ACHN (cell line): Measurements from ENCODE around the gene TRIM62.
"Not testable (repeated sequence)": the region's sequence is repeated elsewhere in the genome, so short reads cannot be mapped to it uniquely, and the experiment has no call there.

Source experiments
- DNase-seq: peaks from one replicate; pipeline ENCODE4 v3.0.0-alpha.2; 2015
- in situ Hi-C: cut with HindIII; loops from 2 replicates; pipeline ENCODE4 v1.10.0; 2017; ENCODE audit warnings: low sequenced_read_pairs, low pct_ligation_motif_present, low pct_unique_long_range_greater_than_20kb

TRIM62 gene

DNA sequence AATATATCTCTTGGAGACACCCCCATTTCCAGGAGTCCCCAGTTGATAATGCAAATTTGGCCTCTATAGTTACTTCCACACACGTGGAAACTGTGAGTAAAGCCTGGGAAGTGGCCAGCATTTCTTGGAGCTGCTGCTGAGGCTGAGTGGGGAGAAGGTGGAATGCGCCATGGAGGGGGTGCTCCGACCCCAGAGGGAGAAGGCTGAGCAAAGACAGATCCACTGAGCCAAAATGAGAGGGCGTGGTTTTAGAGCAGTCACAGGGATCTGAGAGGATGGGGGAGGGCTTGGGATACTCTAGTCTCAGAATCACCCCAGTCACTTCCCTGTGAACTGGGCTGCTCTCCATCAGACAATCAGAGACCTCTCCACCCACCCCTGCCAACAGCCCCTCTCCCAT is 38.7 kb downstream of the TRIM62 start:
- in situ Hi-C loops: no loop called here
- no peak for DNase-seq

DNA sequence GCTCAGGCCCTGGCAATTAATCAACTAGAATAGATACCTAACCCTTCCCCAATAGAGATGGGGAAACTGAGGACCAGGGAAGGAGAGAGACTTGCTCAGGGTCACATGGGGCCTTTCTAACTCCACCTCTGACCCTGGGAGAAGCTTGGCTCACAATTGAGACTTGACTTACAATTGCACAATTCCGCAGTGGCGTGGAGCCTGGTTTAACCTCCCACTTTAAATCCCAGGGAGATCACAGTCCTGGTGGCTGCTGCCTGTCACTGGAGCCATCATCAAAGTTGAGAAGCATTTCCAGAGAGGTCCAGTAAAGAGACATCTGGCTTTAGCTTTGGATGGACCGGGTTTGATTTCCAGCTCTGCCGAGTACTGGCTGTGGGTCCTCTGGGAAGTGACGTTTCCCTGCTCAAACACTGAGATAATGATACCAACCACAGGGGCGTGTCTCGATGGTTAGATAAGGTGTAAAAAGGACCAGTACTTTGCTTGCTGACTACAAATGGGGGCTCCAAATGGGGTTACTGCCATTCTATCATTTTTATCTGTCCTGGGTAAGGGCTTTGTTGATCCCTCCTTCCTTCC is 39.3 kb downstream of the TRIM62 start:
- in situ Hi-C loops: no loop called here
- no peak for DNase-seq

GRCh38 chr1:33141781-33142180 is 40.1 kb downstream of the TRIM62 start:
- in situ Hi-C loops: no loop called here
- DNase-seq: no peak

DNA sequence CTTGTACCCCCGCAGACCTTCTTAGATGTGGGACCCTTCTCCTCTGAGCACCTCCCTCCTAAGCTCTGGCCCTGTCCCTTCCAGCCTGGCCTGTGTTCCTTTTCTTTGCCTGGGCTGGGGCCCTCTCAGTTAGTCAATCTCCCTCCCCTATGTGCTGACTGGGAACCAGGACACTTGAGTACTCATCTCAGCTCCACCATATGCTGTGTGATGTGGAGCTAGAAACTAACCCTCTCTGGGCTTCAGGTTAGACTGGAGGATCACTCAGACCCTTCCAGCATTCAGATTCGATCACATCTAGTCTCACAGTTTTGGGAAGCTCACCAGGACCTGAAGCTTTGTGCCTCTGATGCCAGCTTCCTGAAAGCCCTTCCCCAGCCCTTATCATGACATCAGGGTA is 40.6 kb downstream of the TRIM62 start:
- in situ Hi-C loops: no loop called here

DNA sequence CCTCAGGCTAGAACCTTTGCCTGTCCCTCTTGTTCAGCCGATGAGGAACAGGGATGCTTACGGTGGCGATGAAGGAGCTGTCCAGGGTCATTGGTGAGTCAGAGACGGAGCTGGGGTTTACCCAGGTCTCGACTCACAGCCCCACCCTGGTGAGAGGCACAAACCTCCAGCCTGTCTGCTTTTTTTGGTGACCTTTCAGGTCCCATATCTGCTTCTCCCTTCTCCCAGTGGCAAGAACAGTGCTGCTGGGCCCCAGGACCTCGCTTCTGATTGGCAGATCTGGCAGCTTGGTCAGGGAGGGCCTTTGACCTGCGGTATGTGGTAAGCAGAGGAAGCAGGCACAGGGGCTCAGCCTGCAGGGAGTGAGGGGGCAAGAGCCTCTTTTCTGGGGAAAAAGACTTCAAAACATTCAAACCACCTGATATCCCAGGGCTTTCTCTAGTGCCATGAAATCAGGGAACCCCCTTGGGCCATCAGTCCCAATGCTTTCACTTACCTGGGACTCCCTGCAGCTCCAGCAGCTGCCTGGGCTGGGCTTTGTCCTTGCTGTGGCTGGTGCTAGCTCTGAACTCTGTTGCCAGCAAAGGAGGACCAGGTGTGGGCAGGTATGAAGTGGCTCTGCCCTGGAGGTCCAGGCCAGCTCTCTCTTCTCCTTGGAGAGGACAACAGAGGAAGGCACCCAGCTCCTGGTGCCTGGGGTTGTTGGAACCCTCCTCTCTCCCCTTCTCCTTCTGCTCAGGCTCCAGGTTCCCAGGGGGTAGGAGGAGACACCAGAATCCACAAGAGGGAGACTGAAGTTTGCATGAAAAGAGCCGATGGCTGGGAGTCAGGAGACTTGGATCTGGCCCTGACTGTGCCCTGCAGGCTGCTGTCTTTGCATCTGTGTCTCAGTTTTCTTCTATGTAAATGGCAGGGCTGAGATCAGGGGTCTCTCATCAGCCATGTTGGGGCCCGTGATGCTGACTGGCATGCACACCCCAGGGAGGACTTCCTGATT is 41.4 kb downstream of the TRIM62 start:
- in situ Hi-C loops: no loop called here
- DNase-seq: no peak

More for the DNA sequence above, 40.6 kb downstream of the TRIM62 start:
- DNase-seq: no peak

GRCh38 chr1:33137800-33138199 is 44.0 kb downstream of the TRIM62 start:
- no peak for DNase-seq
- in situ Hi-C loops: no loop called here

- in situ Hi-C loops, DNase-seq: not testable (repeated sequence)
Observed at GRCh38 chr1:33136041-33136440, 45.8 kb downstream of the TRIM62 start.

DNA sequence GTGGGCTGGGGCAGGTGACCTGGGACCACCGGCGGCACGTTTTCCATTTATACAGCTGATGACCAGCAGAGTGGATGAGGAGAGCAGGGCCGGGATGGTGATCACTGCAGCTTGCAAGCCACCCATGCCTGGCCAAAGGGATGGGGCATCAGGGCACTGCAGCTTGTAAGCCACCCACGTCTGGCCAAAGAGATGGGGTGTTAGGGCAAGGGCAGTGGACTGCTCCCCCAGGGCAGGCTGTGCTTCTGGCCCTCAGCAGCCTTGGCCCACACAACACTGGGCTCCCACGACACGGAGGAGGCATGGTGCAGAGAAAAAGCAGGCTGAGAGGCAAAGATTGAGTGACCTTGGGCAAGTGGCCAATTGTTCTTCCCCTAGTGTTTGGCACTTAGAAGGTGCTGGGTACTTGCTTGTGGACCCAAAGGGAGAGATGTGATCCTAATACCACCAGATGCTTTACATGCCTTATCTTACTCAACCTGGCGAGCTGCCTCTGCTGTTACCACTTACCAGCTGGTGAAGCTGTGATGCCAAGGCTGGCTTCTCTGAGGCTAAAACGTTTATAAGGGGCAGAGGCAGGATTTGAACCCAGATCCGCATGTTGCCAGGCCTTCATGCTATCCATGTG is 48.3 kb downstream of the TRIM62 start:
- DNase-seq: no peak
- in situ Hi-C loops: no loop called here

- DNase-seq: no peak
- in situ Hi-C loops: no loop called here
Observed at GRCh38 chr1:33132549-33132948, 49.3 kb downstream of the TRIM62 start.

GRCh38 chr1:33131191-33131590 is 50.7 kb downstream of the TRIM62 start:
- DNase-seq: no peak
- in situ Hi-C loops: no loop called here

DNA sequence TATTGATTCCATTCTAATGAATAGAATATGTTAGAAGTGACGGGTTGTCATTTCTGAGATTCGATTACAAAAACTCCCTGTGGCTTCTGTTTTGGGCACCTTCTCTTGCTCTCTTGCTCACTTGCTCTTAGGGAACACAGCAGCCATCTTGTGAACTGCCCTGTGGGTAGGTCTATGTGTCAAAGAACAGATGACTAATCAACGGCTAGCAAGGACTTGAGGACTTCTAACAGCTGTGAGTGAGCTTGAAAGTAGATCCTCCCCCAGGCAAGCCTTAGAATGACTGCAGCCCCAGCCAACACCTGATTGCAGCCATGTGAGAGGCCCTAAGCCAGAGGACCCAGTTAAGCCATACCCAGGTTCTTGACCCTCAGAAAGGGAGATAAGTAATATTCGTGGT is 51.5 kb downstream of the TRIM62 start:
- no peak for DNase-seq
- in situ Hi-C loops: no loop called here

DNA sequence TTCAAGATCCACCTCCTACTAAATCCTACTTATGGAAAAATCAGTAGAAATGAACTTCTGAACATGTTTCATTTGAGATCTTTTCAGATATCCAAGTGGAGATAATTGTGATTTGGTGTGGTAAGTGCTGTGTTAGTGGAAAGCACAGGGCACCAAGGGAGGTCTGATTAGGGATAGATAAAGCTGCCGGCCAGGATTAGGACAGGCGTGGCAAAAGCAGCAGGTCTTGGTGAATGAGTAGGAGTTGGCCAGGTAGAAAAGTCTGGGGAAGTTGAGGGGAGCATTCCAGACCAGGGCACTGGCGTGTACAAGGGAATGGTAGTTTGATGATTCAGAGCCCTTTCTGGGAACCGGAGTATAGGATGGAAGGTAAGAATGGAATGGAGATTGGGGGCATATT is 53.1 kb downstream of the TRIM62 start:
- in situ Hi-C loops: no loop called here
- no peak for DNase-seq

DNA sequence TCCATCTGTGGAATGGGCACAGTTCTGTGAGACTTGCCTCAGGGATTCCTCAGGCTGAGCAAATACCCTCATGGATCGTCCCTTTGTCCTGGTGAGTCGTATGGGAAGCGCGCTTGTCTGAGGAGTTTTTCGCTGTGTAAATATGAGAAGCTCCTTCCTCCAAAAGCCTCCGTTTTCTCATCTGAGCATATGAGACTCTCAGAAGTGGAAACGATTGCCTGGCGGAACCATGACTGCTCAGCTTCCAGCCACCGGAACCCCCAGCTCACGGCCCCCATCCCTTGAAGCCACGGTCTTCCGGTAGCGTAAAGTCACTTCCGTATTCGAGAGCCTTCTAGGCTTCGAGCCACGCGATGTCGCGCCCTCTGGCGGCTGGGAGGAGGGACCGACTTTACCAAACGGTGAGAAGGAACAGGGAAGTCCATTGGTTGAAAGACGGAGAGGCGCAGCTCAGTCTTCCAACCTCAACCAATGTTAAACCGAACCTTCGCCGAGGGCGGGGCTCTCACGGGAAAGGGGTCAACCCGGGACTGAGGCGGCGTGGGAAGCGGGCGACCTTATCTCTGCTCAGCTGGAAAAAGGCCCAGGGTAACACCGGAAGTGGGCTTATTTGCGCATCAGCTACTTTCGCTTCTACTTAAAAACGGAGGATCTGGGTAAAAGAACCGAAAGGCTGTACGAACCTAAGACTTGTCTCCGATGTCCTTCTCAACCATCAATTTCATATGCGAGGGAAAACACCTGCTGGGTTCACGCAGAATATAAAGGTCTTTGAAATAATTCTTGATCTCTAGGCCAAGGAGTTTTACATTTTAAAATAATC is 54.6 kb downstream of the TRIM62 start:
- in situ Hi-C loops: no loop called here
- peak; percentile 99 for DNase-seq

DNA sequence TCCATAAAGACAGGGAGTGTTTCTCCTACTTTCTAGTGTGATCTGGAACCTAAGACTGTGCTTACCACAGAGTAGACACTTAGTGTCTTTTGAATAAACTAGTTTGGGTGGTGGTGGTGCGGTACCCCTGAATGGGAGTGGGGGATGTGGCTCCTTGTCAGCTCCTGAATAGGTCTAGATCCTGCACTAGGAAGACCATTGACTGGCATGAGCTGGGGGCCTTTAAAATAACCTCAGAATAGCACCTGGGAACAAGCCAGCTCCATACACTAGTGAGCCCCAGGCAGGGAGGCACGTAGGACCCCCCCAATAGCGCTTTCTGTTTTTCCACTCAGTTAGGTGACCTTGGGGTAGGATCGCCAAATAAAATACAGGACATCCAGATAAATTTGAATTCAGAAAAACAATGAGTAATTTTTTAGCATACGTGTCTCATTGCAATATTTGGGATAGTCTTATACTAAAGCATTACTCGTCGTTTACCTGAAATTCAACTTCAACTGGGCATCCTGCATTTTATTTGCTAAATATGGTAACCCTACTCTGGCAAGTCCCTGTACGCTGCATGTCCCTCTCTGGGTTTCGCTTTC is 55.3 kb downstream of the TRIM62 start:
- in situ Hi-C loops: no loop called here
- DNase-seq: no peak

DNA sequence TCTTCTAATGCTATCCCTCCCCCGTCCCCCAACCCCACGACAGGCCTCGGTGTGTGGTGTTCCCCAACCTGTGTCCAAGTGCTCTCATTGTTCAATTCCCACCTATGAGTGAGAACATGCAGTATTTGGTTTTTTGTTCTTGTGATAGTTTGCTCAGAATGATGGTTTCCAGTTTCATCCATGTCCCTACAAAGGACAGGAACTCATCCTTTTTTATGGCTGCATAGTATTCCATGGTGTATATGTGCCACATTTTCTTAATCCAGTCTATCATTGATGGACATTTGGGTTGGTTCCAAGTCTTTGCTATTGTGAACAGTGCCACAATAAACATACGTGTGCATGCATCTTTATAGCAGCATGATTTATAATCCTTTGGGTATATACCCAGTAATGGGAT is 57.2 kb downstream of the TRIM62 start:
- in situ Hi-C loops, DNase-seq: not testable (repeated sequence)

DNA sequence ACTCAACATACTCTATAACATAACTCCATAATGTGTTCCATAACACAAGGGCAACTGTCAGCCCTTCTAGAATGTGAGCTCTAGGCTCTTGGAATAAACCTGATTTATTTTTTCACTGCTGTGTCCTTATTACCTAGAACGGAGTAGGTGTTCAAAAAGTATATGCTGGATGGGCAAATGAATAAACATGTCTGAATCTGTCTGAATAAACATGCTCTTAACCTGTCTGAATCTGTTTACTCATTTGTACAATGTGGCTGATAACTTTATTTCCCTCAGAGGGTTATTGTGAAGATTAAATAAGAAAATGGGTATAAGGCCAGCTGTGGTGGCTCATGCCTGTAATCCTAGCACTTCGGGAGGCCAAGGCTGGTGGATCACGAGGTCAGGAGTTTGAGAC is 58.6 kb downstream of the TRIM62 start:
- in situ Hi-C loops: no loop called here
- DNase-seq: no peak

- in situ Hi-C loops: no loop called here
- DNase-seq: no peak
Observed at GRCh38 chr1:33122483-33123178, 59.2 kb downstream of the TRIM62 start.

- in situ Hi-C loops: no loop called here
- no peak for DNase-seq
Observed at GRCh38 chr1:33121728-33122127, 60.1 kb downstream of the TRIM62 start.
